Naive B cell (primary cell): Measurements from ENCODE around the gene TXNDC9. TPM values are rescaled to one million over a fixed set of nuclear protein-coding genes. Genes with fewer than 3 reads are reported as not detected.
"Not testable (repeated sequence)": the region's sequence is repeated elsewhere in the genome, so short reads cannot be mapped to it uniquely, and the experiment has no call there.

Source experiments
- ATAC-seq, 2 donors: fragments of 150-1000 bp; cut with Tn5 transposase; 2 replicates each; pipeline ENCODE4 v1.10.0; 2021; ENCODE audit warnings: low read depth in 2 of 2, mild to moderate bottlenecking in 2 of 2, moderate library complexity in 2 of 2
- DNase-seq: peaks from one replicate; pipeline ENCODE4 v3.0.0; 2022
- H3K27ac Mint-ChIP-seq, 6 donors: one replicate each; pipeline ENCODE4 v1.8.0; 2020 to 2022; ENCODE audit warnings: mild to moderate bottlenecking in 6 of 6, mixed read lengths in 6 of 6, moderate library complexity in 5 of 6, inconsistent platforms in 2 of 6
- H3K27me3 Mint-ChIP-seq, 3 donors: one replicate each; pipeline ENCODE4 v1.8.0; 2021 to 2022; ENCODE audit warnings: mixed read lengths in 3 of 3, mild to moderate bottlenecking in 1 of 3
- H3K36me3 Mint-ChIP-seq, 2 donors: one replicate each; pipeline ENCODE4 v1.8.0; 2020 to 2022; ENCODE audit warnings: mixed read lengths in 2 of 2, inconsistent platforms in 1 of 2, mild to moderate bottlenecking in 1 of 2
- H3K4me1 Mint-ChIP-seq, 3 donors: one replicate each; pipeline ENCODE4 v1.8.0; 2020 to 2022; ENCODE audit warnings: mixed read lengths in 3 of 3, inconsistent platforms in 1 of 3, mild to moderate bottlenecking in 1 of 3, moderate library complexity in 1 of 3
- H3K4me3 Mint-ChIP-seq, 8 donors: one replicate each; pipeline ENCODE4 v1.8.0; 2020 to 2022; ENCODE audit warnings: mild to moderate bottlenecking in 8 of 8, mixed read lengths in 8 of 8, moderate library complexity in 8 of 8, inconsistent platforms in 2 of 8
- H3K9me3 Mint-ChIP-seq, 7 donors: one replicate each; pipeline ENCODE4 v1.8.0; 2020 to 2022; ENCODE audit warnings: mixed read lengths in 7 of 7, mild to moderate bottlenecking in 5 of 7, inconsistent platforms in 2 of 7, moderate library complexity in 1 of 7
- polyA plus RNA-seq, 6 donors: library from polyadenylated mRNA; unstranded; fragments of 300-500 nt; fragmentation: Illumina TruSeq; gene quantifications; one replicate each; pipeline ENCODE4 v1.2.3, GENCODE V29; 2021; ENCODE audit warnings: low read depth in 6 of 6

The TXNDC9 gene
- polyA plus RNA-seq, 6 donors from 2014 or later = 40.1 to 55.3 (median 42.5) TPM

DNA sequence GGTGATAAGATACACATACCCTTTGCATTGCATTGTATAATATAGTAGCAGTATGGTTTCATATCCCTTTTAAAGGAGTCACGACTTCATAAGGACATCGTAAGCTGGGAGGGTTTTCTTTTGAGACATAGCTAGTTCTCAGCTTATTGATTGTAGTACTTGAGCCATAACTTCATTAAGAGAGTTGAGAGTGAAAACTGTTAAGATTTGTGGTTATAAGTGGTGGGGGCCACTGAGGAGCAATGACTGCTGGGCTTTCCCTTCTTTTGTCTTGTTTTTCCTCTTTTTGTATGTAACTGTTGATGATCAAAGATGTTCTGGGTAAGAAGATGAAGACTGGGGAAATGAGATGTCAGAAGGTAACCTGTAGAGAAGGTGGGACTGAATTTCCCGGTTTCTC lies 12.0 kb upstream of the TXNDC9 start:
- H3K36me3 Mint-ChIP-seq = no peaks in the 10 kb centered on the region
- no peaks in the 10 kb centered on the region for H3K27me3 Mint-ChIP-seq
- ATAC-seq (peak; percentile 47 to 56), DNase-seq (no peak)
- peaks cover 37 to 66% (median 64%) of the 10 kb centered on the region in 3 donors for H3K4me1 Mint-ChIP-seq
- H3K4me3 Mint-ChIP-seq = no peak overlapping the region
- peak overlapping the region in 5 of 6 donors; percentile 7 to 76 (median 49) for H3K27ac Mint-ChIP-seq
- H3K9me3 Mint-ChIP-seq = no peaks in the 10 kb centered on the region

DNA sequence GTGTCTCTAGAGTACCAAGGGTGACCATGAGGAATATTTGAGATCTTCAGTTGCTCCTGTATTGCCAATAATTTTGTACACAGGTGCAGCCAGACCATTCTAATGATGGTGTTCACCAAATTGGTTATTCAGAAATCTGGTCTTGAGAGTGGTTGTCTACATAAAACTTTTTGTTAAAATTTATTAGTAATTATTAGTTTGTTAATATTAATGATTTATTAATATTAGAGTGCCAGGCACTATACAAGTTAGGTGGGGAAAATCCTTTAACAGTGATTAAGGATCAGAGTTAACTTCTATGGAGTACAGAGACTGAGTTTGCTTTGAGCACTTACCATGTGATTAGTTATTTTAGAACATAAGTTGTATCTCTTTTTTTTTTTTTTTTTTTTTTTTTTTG lies 10.1 kb upstream of the TXNDC9 start:
- Mint-ChIP-seq H3K27me3 (no peaks in the 10 kb centered on the region), H3K27ac (no peak overlapping the region), H3K9me3 (no peaks in the 10 kb centered on the region), H3K4me3 (no peak overlapping the region), H3K4me1 (peaks cover 47 to 59% (median 59%) of the 10 kb centered on the region in 3 donors), H3K36me3 (no peaks in the 10 kb centered on the region)
- ATAC-seq (no peak), DNase-seq (no peak)

DNA sequence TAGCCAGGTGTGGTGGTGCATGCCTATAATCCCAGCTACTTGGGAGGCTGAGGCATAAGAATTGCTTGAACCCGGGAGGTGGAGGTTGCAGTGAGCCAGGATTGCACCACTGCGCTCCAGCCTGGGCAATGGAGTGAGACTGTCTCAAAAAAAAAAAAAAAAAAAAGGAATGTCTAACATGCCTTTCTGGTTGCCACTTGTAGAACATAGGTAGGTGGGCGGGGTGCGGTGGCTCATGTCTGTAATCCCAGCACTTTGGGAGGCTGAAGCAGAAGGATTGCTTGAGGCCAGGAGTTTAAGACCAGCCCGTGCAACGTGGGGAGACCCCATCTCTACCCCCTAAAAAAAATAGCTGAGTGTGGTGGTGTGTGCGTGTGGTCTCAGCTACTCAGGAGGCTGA lies 9.3 kb upstream of the TXNDC9 start:
- H3K9me3 Mint-ChIP-seq, ATAC-seq, H3K36me3 Mint-ChIP-seq, H3K27me3 Mint-ChIP-seq, DNase-seq: not testable (repeated sequence)
- peaks cover 44 to 53% (median 51%) of the 10 kb centered on the region in 3 donors for H3K4me1 Mint-ChIP-seq
- peak overlapping the region in 2 of 6 donors; percentile 42 to 82 for H3K27ac Mint-ChIP-seq
- peak overlapping the region in 1 of 8 donors; percentile 25 for H3K4me3 Mint-ChIP-seq

DNA sequence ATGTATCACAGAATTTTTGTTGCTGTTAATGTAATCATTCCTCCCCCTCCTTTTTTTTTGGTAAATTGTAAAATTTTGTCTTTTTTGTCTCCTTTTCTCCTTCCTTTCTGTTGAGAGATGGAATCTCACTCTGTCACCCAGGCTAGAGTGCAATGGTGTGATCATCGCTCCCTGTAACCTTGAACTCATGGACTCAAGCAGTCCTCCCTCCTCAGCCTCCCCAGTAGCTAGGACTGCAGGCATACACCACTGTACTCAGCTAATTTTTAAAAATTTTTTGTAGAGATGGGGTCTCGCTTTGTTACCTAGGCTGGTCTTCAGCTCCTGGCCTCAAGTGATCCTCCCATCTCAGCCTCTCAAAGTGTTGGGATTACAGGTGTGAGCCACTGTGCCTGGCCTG lies 6.4 kb upstream of the TXNDC9 start:
- peak overlapping the region in 3 of 6 donors; percentile 57 to 62 (median 60) for H3K27ac Mint-ChIP-seq
- ATAC-seq (no peak), DNase-seq (no peak)
- H3K27me3 Mint-ChIP-seq = no peaks in the 10 kb centered on the region
- no peaks in the 10 kb centered on the region for H3K36me3 Mint-ChIP-seq
- peaks cover 26 to 36% (median 35%) of the 10 kb centered on the region in 3 donors for H3K4me1 Mint-ChIP-seq
- no peak overlapping the region for H3K4me3 Mint-ChIP-seq
- H3K9me3 Mint-ChIP-seq = no peaks in the 10 kb centered on the region

DNA sequence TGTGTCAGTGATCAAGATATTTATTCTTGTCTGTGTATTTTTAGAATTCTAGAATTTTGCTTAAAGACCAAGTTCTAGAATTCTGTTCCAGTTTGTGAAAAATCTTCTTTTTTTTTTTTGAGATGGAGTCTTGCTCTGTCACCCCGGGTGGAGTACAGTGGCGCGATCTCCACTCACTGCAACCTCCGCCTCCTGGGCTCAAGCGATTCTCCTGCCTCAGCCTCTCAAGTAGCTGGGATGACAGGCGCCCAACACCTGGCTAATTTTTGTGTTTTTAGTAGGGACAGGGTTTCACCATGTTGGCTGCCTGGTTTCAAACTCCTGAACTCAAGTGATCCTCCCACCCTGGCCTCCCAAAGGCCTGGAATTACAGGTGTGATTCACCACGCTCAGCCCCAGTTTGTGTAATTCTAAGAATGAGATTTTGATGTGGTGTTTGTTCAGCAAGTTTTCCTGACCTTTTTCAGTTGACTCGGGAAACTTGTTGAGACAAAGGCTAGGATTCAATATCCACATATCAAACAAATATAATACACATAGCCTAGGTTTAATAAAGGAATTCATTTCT lies 4.6 kb upstream of the TXNDC9 start:
- H3K4me3 Mint-ChIP-seq = no peak overlapping the region
- no peak overlapping the region for H3K27ac Mint-ChIP-seq
- H3K36me3 Mint-ChIP-seq = no peaks in the 10 kb centered on the region
- peaks cover 22 to 29% (median 28%) of the 10 kb centered on the region in 3 donors for H3K4me1 Mint-ChIP-seq
- DNase-seq = no peak
- H3K27me3 Mint-ChIP-seq = no peaks in the 10 kb centered on the region
- ATAC-seq = no peak
- H3K9me3 Mint-ChIP-seq = no peaks in the 10 kb centered on the region

DNA sequence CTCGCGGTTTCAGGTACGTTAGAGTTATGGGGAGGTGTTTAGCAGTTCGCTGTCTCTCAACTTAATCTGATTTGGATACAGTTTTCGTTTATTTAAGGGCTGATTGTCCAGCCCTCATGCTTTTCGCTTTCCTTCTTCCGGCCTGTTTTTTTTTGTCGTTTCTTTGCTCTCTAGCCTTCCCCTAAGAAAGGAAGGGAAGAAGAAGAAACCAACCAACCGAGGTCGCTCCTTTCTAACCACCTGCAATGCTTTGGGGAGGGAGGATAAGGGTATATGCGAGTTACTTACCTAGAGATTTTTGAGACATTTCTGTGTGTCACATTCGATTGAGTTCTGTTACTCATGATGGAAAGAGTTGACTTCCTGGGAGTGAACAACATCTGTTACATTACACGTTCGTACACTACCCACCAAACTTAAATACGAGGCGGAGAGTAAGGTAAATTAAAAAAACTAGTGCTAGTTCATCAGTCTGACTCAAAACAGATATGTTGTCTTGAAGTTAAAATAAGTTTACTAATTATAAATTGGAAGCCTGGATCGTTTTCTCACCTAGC lies 2.0 kb upstream of the TXNDC9 start:
- no peak for ATAC-seq
- Mint-ChIP-seq H3K4me1 (peaks cover 17 to 35% (median 30%) of the 10 kb centered on the region in 3 donors), H3K4me3 (no peak overlapping the region), H3K36me3 (no peaks in the 10 kb centered on the region), H3K9me3 (no peaks in the 10 kb centered on the region), H3K27ac (no peak overlapping the region), H3K27me3 (no peaks in the 10 kb centered on the region)
- no peak for DNase-seq

DNA sequence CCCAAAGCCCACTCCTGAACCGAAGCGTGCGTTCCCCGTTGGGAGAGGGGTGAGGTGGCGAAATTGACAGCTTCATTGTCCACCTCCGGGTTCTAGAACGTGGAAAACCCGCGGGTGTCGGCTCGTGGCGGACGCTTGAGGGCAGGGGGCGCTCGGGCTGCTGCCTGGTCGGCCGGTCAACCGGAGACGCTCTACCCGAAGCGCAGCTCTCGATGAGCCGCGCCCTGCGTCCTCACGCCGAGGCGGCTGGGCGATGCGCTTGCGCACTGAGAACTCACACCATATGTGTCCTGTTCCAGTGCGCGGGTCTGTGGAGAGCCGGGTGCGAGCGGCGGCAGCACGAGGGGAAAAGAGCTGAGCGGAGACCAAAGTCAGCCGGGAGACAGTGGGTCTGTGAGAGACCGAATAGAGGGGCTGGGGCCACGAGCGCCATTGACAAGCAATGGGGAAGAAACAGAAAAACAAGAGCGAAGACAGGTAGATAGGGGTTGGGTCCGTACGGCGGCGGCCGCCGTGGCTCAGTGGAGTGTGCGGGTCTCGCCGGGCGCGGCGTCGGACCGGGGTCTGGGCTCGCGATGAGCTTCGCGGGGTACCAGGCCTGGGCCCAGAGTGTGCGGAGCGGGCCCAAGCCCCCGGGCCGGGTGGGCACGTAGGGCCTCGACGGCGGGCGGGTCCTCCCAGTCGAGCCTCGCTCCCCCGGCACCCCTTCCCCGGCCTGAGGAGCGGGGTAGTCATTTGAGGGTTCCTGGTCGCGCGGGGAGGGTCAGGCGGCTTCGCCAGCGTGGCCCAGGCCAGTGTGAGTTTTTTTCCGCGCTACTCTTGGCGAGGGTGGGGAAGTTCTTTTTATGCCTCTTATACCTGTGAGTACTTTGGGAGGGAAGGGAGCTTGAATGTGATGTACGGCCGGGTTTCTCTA lies 1.2 kb upstream of the TXNDC9 start, which contains the start of gene EIF5B:
Gene EIF5B, plus strand, starts transcription at position 277 of the 916 bp plus-strand sequence. Its CDS starts 166 bp downstream, at position 443.
- H3K27ac Mint-ChIP-seq = no peak within 1 kb of the TSS
- no peaks in the 10 kb centered on the region for H3K9me3 Mint-ChIP-seq
- H3K27me3 Mint-ChIP-seq = no peaks in the 10 kb centered on the region
- DNase-seq (peak; percentile 92), ATAC-seq (peak; percentile 68 to 69)
- peaks cover 0 to 4% of the 10 kb centered on the region in 2 donors for H3K36me3 Mint-ChIP-seq
- H3K4me1 Mint-ChIP-seq = peaks cover 14 to 33% (median 25%) of the 10 kb centered on the region in 3 donors
- H3K4me3 Mint-ChIP-seq = no peak within 1 kb of the TSS

DNA sequence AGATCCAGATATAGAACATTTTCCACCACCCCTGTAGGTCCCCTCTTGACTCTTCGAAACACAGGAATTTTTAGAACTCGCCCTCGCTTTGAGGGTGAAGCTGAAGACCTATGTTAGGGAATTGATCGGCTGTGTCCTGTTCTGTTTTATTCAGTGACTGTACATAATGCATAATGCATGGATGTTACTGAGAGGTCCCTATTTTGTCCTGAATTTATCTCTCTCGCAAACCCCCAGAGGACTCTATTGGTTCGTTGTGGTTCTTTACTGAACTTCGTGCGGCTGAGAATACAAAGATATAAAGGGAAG lies 625 bp upstream of the TXNDC9 start:
- Mint-ChIP-seq H3K36me3 (peaks cover 0 to 5% of the 10 kb centered on the region in 2 donors), H3K4me1 (peaks cover 14 to 30% (median 22%) of the 10 kb centered on the region in 3 donors), H3K27me3 (no peaks in the 10 kb centered on the region), H3K27ac (no peak overlapping the region), H3K9me3 (no peaks in the 10 kb centered on the region), H3K4me3 (no peak overlapping the region)
- DNase-seq (no peak), ATAC-seq (peak; percentile 1 to 2)

DNA sequence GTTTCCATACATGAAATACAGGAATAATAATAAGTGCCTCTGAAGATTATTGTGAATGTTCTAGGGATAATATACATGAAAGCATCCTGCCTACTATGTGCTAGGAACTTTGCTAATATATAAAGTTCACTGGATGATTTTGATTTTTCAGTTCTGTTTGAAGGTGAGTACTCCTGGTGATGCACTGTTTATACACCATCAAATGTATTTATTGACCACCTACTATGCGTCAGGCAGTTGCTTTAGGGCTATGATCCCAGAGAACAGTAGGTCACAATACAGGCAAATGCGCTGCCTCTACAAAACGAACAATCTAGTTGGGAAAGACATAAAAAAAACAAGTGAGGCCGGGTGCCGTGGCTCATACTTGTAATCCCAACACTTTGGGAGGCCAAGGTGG lies 10.7 kb downstream of the TXNDC9 start:
- H3K4me1 Mint-ChIP-seq = peaks cover 4 to 7% (median 6%) of the 10 kb centered on the region in 3 donors
- peaks cover 11 to 18% of the 10 kb centered on the region in 2 donors for H3K36me3 Mint-ChIP-seq
- no peak for DNase-seq
- no peaks in the 10 kb centered on the region for H3K9me3 Mint-ChIP-seq
- no peak overlapping the region for H3K4me3 Mint-ChIP-seq
- ATAC-seq = no peak
- H3K27ac Mint-ChIP-seq = peak overlapping the region in 1 of 6 donors; percentile 69
- H3K27me3 Mint-ChIP-seq = no peaks in the 10 kb centered on the region

DNA sequence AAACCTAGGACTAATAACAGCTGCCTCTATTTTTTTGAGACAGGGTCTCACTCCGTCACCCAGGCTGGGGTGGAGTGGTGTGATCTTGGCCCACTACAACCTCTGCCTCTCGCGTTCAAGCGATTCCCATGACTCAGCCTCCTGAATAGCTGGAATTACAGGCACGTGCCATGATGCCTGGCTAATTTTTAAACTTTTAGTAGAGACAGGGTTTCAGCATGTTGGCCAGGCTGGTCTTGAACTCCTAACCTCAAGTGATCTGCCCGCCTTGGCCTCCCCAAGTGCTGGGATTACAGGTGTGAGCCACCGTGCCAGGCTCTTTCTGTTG lies 18.3 kb downstream of the TXNDC9 start:
- not testable (repeated sequence) for ATAC-seq, H3K9me3 Mint-ChIP-seq, H3K4me3 Mint-ChIP-seq, H3K27me3 Mint-ChIP-seq, H3K27ac Mint-ChIP-seq, H3K4me1 Mint-ChIP-seq, DNase-seq
- H3K36me3 Mint-ChIP-seq = peaks cover 18 to 27% of the 10 kb centered on the region in 2 donors

DNA sequence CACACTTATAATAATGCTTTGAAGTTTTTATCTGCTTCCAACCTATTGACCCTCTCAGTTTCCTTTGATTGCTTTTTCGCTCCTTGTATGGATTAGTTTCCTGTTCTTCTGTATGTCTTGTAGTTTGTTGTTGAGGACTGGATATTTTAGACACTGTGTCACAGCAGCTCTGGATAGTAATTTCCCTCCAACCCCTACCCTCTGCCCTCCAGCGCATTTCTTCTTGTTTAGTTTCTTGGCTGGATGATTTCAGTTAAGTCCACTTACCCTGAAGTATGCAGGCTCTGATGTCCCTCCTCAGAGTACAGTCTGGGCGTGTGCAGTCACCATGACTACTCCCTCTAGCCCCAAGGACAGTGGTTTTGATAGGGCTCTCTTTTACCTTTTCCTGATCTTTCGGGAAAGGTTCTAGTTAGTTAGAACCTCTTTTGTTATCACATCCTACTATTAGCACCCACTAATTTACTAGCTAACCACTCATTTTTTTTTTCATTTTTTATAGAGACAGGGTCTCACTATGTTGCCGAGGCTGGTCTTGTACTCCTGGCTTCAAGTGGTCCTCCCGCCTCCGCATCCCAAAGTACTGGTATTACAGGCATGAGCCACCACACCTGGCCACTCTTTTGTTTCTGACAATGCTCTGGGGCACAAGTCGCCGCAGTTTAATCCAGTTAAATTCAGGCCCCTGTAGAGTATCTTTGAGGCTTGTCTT lies 18.8 kb downstream of the TXNDC9 start:
- no peak overlapping the region for H3K27ac Mint-ChIP-seq

DNA sequence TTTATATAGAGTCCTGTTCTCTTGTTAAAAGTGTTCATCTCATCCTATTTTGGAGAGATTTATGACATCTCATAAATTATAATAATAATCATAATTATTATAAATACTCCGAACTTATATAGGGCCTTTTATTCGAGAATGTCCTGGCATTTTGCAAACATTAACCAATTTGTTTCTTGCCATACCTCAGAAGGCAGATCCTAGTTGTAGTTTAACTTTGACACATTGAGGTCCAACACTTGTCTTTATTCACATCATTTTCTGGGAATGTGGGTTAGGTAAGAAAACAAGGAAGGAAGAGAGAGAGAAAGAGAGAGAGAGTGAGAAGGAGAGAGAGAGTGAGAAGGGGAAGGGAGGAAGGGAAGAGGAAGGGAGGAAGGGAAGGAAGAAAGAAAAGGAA lies 35.0 kb downstream of the TXNDC9 start, which contains the start of gene LYG1:
Gene LYG1, minus strand, starts transcription at position 101 of the 400 bp plus-strand sequence. CDS start 5,527 bp downstream, outside the sequence.
- not testable (repeated sequence) for H3K9me3 Mint-ChIP-seq, H3K4me1 Mint-ChIP-seq, H3K27me3 Mint-ChIP-seq, H3K27ac Mint-ChIP-seq, H3K4me3 Mint-ChIP-seq, ATAC-seq, DNase-seq
- peaks cover 12 to 22% of the 10 kb centered on the region in 2 donors for H3K36me3 Mint-ChIP-seq

More for the DNA sequence above, 18.8 kb downstream of the TXNDC9 start:
- H3K27me3 Mint-ChIP-seq = no peaks in the 10 kb centered on the region
- ATAC-seq = no peak
- no peak for DNase-seq
- peaks cover 0 to 7% (median 4%) of the 10 kb centered on the region in 7 donors for H3K9me3 Mint-ChIP-seq
- peaks cover 18 to 27% of the 10 kb centered on the region in 2 donors for H3K36me3 Mint-ChIP-seq
- H3K4me1 Mint-ChIP-seq = no peaks in the 10 kb centered on the region
- no peak overlapping the region for H3K4me3 Mint-ChIP-seq

DNA sequence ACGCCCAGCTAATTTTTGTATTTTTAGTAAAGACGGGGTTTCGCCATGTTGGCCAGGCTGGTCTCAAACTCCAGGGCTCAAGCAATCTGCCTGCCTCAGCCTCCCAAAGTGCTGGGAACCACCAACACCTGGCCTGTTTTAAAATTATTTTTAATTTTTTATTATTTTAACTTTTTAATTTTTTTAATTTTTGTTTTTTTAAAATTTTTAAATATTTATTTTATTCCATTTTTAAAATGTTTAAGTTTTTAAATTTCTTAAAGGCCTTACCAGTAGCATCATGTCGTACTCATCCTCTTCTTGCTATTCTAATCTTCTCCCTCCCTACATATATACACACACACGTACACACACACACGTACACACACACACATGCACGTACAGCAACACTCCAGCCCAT lies 36.6 kb downstream of the TXNDC9 start:
- ATAC-seq (no peak), DNase-seq (no peak)
- no peak overlapping the region for H3K4me3 Mint-ChIP-seq
- H3K4me1 Mint-ChIP-seq = no peaks in the 10 kb centered on the region
- H3K27ac Mint-ChIP-seq = no peak overlapping the region
- H3K9me3 Mint-ChIP-seq = peaks cover 0 to 7% (median 0%) of the 10 kb centered on the region in 7 donors
- peaks cover 18 to 21% of the 10 kb centered on the region in 2 donors for H3K36me3 Mint-ChIP-seq
- no peaks in the 10 kb centered on the region for H3K27me3 Mint-ChIP-seq
